NCI-H2081 (cell line): ENCODE results near the gene NOX5.
"Not testable (repeated sequence)": the region's sequence is repeated elsewhere in the genome, so short reads cannot be mapped to it uniquely, and the experiment has no call there.

Experiments
- DNase-seq, 2 experiments: peaks; one replicate each; lab custom pipeline; 2025; lab: John Stamatoyannopoulos, UW

The NOX5 gene, protein sequence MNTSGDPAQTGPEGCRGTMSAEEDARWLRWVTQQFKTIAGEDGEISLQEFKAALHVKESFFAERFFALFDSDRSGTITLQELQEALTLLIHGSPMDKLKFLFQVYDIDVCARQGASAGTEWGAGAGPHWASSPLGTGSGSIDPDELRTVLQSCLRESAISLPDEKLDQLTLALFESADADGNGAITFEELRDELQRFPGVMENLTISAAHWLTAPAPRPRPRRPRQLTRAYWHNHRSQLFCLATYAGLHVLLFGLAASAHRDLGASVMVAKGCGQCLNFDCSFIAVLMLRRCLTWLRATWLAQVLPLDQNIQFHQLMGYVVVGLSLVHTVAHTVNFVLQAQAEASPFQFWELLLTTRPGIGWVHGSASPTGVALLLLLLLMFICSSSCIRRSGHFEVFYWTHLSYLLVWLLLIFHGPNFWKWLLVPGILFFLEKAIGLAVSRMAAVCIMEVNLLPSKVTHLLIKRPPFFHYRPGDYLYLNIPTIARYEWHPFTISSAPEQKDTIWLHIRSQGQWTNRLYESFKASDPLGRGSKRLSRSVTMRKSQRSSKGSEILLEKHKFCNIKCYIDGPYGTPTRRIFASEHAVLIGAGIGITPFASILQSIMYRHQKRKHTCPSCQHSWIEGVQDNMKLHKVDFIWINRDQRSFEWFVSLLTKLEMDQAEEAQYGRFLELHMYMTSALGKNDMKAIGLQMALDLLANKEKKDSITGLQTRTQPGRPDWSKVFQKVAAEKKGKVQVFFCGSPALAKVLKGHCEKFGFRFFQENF

DNA sequence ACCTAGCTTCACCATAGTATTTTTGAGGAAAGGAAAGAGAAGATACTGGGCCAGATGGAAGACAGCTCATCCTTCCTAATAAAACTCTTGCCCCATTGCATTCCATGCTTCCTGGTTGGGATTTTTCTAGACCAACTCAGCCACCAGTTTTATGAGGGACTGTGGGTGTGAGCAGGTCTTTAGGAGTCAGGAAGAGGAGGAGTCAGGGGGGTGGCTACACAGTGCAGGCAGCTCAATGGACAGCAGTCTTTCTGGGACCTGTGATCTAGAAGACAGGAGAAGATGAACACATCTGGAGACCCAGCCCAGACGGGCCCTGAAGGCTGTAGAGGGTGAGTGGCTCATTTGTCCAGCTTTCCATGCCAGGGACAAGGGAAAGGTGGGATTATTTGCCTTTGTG lies at the start of gene NOX5:
TSS of gene NOX5 (plus strand) at position 242 of the 400 bp plus-strand sequence. CDS start at position 283, 41 bp downstream.
- no peak for DNase-seq

DNA sequence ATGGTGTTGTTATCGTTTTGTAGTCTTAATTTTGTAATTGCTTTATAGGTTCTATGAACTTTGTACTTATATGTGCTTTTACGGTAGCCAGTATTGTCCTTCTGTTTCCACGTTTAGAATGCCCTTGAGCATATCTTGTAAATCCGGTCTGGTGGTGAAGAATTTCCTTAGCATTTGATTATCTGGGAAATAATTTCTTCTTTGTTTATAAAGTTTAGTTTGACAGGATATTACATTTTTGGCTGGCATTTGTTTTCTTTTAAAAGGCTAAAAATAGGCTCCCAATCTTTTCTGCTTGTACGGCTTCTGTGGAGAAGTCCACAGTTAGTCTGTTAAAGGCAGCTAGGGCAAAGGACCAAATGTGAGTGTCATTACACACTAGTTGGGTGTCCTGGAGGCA lies 47.5 kb upstream of the NOX5 start:
- no peak for DNase-seq

DNA sequence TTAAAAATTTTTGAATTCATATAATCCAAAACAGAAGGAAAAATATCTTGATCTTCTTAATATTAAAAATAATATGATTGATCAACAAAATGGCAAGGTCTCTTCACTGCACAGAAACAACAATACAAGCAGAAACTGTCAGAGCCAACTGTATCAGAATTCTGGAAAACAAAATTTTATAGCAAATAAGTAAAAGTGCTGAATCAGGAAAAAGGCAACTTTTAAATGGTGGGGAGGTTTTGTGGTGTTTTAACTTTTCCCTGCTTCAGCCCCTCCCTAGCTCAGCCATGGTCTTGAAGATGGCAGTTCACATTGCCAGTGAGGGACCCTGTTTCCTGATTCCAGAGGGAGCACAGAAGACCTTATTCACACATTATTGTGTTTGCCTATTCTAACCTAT lies 46.5 kb upstream of the NOX5 start:
- no peak for DNase-seq

DNA sequence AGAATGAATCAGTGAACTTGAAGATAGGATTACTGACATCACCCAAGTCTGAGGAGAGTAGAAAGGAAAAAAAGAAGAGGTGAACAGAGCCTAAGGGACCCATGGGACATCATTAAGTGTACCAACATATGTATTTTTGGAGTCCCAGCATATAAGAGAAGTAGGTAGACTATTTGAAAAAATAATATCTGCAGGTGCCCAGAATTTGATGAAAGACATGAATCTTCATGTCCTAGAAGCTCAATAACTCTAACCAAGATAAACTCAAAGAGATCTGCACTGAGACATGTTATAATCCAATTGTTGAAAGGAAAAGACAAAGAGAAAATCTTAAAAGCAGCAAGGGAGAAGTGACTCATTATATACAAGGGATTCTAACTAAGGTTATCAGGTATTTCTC lies 45.2 kb upstream of the NOX5 start:
- no peak for DNase-seq

DNA sequence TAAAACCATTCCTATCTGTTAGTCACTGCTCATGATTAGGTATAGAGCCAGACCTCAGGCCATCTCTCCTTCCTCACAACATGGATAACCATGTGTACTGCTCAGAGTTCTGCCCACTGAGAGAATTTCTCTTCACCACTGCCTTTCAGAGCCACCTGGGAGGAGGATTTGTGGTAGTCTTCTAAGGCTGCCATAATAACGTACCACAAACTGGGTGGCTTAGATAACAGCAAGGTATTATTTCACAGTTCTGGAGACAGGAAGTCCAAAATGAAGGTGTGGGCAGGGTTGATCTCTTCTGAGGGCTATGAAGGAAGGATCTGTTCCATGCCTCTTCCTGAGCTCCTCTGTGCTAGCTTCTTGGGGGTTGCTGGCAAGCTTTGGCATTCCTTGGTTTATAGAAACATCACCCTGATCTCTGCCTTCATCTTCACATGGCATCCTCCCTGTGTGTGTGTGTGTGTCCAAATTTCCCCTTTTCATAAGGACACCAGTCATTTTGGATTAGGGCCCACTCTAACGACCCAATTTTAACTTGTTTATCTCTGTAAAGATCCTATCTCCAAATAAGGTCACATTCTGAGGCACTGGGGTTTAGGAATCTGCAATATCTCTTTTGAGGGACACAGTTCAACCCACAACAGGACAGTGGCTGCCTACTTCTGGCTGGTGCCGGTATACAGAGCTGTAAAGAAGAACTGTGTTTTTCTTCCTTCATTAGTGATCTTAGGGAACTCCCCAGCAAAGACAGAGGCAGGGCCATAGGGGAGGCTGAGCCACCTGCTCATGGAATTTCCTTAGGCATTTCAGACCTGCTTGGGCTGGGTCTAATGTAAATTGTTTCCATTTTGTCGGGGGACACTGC lies 42.1 kb upstream of the NOX5 start:
- DNase-seq = no peak

DNA sequence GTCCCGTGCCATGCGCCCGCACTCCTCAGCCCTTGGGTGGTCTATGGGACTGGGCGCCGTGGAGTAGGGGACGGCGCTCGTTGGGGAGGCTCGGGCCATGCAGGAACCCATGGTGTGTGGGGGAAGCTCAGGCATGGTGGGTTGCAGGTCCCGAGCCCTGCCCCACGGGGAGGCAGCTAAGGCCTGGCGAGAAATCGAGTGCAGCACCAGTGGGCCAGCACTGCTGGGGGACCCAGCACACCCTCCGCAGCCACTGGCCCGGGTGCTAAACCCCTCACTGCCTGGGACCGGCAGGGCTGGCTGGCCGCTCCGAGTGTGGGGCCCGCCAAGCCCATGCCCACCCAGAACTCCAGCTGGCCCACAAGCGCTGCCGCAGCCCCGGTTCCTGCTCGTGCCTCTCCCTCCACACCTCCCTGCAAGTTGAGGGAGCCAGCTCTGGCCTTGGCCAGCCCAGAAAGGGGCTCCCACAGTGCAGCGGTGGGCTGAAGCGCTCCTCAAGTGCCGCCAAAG lies 38.8 kb upstream of the NOX5 start:
- not testable (repeated sequence) for DNase-seq

DNA sequence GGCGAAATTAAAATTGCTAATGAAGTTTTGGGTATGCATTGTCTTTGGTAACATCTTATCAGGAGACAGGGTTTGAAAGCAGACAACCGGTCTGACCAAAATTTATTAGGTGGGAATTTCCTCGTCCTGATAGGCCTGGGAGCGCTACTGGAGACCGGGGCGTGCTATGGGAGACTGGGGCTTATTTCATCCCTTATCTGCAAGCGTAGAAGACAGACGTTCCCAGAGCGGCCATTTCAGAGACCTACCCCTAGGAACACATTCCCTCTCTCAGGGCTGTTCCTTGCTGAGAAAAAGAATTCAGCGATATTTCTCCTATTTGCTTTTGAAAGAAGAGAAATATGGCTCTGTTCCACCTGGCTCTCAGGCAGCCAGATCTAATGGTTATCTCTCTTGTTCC lies 37.1 kb upstream of the NOX5 start:
- DNase-seq = not testable (repeated sequence)

DNA sequence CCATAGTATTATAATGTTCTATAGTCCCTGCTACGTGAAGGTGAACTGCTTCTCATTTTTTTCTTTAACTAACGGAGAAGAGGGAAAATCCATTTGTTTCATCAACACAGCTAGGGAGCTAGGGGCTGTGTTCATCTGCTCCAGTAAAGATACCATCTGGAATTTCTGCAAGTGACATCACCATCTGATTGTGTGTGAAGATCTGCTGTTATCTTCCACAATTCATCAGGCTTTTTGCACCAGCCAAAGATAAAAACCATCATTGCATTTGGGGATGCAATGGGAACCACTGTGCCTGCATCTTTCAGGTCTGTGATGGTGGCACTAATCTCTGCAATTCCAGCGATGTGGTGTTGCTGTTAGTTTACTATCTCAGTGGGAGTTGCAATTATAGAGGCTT lies 35.5 kb upstream of the NOX5 start:
- DNase-seq = no peak

DNA sequence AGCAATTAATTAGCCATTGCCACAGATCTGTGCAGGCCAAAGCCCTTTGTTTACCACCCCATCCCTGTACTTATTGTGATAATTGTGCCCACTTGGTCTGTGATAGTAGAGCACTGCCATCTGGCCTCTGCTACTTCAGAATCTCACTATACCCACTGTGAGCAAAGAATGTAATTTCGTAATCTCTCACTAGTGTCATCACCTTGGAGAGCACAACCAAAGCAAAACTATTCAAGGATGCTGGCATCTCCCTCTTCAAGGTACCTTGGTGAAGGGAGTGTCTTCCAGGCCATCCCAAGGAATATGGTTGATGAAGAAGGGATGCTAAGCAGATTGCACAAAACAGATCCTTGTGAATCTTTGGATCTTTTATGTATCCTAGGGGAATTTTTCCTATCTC lies 34.7 kb upstream of the NOX5 start:
- DNase-seq = no peak

DNA sequence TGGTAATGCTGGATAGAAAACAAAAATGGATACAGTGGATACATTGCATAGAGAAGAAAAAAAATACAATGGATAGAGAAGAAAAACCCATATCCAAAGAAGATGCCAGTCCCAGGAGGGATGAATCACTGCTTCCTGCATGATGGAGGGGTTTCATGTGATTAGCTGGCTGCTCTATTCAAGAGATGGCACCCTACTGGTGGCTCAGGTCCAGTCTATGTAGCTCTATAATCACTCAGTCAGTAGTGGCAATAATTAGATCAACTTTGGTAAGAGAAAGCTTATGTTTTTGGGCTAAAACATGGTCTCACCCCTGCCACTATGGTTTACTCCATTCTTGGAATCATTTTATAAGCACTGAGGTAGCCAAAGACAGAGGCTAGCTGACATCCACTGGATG lies 33.7 kb upstream of the NOX5 start:
- DNase-seq = no peak

DNA sequence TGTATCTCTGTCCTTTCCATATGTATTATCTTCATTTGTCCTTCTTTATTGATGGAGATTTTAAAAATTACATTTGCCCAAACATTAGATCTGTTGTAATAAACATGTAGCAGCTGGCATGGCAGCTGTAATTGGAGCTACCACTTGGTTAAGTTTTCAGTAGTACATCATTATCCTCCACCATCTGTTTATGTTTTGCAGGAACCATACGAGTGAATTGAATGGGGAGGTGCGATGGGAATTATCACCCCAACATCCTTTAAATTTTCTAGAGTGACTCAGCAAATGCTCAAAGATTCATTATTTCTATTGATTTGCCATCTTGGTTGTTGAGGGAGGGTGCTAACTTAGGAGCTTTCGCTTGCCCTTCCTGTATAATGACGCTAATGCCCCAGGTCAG lies 32.6 kb upstream of the NOX5 start:
- DNase-seq = no peak

DNA sequence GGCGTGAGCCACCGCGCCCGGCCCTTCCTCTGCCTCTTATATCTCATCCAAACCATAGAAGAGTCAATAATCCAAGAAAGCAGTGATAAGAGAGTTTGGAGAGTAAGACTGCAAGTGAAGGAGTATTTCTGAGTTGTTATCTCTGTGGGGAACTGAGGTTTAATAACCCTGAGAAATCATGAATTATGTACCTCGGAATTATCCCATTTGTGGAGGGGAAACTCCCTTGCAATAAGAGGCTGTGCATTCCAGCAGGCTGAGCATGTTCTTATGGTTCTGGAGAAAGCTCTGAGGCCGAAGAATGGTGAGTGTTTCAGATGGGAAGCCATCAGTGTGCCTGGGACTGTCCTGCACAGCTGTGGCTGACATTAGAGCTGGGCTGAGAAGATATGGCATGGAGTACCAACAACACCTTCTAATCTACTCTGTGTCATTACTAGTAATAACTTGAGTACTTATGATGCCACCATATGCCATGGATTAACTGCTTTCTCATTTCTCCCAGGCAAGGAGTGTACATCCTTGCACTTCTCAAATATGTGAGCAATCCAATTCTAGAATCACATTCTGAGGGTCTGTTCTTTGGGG lies 31.4 kb upstream of the NOX5 start:
- no peak for DNase-seq

DNA sequence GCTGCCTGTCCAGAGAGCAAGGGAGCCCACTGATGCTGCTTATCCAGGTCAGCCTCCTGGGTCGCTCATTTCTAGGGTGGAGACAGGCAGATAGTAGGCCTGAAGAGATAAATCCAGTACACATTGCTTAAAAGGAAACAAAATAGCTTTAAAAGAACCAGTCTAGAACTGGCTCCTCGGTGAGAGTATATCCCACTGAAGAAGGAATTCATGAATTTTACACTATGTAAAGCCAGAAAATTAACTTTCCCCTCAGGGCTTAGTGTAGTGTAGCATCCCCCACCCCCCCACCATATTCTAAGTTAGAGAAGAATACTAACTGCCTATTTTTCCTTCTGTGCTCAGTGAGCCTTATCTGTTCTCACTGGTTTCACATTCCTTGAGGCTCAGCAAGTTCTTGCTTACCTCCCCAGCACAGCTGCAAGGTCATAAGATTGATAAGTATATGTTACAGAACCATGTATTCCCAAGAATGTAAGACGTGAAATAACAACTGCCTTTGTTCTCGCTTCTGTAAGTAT lies 30.5 kb upstream of the NOX5 start:
- no peak for DNase-seq

DNA sequence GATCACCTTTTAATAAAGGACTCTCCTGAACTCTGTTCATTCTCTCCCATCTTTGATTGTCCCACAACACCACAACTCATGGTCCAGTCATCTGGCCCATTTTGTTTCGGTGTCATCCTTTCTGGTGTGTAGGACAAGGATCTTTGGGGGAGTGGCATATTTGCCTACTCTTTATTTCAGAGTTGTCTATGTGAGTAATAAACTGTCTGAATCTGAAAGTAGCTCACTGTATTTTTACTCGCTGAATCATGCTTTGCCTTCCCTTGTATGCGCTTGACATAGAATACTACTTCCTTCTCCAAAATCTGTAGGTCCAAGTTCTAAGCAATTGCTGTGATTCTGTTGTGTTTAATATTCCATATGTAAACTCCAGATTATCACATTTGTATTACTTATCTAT lies 29.9 kb upstream of the NOX5 start:
- DNase-seq = no peak

DNA sequence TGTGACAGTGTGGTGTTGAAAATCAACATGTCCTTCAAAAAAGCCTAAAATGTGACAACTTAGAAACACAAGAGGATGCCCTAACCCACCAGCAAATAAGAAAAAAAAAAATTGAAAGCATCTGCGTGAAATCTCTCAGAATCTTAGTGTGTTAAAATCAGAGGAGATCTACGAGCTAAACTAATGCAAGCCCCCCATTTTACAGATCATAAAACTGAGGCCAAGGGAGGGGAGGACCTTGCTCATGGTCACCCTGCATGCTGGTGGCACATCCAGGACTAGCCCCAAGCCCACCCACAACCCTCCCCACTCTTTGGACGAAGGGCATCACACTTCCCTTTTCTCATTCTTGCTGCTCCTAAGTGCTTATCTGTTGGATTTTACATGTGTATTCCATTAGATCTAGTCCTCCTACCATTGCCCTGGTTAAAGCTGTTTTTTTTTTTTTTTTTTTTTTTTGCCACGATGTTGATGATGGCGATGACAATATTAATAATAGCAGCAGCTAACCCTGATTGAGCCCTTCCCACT lies 29.1 kb upstream of the NOX5 start:
- DNase-seq = no peak

DNA sequence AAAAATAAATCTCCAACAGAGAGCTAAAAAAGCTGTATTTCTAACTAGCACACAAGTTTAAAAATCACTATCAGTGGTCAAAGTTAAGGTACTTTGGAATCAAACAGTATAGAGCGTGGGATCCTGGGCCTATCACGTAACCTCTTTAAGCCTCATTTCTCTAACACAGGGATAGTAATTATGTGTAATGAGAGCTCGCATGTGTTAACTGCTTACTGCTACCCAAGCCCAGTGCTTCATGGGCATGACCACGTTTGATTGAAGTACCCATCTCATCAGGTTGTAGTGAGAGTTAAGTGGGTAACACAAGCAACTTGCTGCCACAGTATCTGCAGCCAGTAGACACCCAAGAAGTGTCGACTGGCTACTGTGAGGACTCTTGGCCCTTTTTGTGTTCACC lies 28.2 kb upstream of the NOX5 start:
- no peak for DNase-seq

DNA sequence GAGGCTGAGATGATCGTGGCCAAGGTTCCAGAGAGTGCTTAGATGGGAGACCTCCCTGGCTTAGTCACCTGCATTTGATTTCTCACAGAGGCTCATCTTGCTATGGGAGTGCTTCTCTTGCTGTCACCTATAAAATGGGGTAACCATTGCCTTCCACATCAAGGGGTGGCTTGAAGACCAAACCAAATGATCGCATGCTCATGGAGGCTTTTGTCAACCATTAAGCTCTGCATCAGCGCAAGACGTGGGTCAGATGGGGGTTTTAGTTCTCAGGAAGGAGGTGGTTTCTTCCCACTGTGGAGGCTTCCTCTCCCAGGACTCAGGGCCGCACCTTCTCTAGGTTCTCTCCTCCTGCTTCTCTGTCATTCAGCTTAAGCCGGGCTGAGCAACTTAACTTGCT lies 27.4 kb upstream of the NOX5 start:
- no peak for DNase-seq

DNA sequence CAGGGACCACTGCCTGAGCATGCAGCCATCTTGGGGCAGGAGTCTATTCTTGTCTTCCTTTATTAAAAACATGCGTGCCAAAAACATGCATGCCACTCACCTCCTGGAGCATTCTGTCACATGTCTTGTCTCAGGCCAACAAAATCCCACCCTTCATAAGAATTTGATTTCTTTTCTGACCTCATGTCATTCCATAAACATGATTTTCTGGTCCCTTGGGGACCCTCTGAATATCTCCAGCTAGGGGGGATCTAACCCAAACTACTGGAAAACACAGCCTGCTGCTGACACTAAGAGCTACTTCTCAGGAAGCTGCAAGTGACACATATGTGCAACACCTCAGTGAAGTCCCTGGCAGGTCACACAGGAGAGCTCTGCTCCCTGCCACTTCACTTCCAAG lies 26.8 kb upstream of the NOX5 start:
- no peak for DNase-seq

DNA sequence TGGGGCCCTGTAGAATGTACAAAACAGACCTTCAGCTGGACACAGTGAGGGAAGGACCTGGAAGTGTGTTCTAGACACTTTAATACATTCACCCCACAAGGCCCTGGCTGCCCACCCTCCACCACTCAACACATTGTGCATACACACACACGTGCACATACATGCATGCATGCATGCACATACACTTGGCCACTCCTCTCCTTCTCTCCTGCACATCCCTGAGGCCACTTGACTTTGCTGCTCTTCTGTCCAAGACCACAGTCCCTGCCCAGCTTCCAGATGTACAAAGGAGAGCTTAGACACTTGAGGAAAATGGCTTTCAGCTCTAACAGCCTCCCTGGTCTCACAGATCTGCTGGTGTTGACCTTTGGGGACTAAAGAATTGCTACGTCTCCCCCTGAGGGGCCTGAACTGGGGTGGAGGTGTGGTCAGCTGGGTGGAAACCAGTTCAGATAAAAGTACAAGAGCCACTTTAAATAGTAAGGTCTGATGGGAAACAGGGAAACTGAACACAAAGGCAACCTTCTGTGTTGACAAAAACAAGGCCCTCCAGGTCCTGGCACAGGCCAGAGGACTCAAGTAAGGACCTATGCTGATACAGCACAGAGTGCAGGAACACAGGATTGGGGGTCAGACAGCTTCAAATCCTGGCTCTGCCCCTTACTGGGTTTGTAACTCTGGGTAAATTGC lies 24.8 kb upstream of the NOX5 start:
- no peak for DNase-seq

DNA sequence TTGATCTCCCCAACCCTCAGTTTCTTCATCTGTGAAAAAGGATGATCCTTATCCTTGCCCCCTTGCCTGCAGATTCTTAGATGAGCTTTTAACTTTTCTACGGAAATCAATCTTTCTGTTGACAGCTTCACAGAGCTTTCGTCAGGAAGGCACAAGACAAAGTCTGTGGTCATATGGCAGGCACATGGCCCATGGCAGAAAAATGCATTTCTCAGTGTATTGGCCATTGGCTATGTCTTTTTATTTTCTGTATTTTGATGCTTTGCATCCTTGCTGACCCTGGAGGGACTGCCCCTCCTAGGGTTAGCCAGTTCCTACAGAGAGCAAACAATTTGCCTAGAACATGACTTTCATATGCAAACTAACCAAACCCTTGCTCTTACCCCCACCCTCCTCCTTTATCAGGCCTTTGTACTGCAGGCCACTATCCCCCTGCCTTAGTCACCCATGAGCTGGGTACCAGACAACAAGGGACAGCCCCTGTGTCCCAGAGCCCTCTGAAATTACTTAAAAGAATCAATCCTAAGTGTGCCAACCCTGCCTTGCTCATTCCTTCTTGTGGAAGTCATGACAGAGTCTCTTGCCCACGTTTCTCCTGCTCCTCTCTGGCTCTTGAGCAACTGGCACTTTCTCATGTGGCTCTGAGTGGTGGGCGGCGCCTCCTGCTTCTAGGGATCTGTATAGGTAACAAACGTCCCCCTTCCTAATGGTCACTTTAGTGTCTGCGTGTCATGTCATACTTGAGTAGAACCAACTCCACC lies 24.1 kb upstream of the NOX5 start:
- no peak for DNase-seq
